Endodermal cell (in vitro differentiated cells): ENCODE results near the gene PPFIA2. TPM values are rescaled to one million over a fixed set of nuclear protein-coding genes. Genes with fewer than 3 reads are reported as not detected.

Experiments
- DNase-seq: peaks from one replicate; pipeline ENCODE4 v3.0.0-alpha.2; 2017
- H3K27ac ChIP-seq: 2 replicates; pipeline ENCODE4 v1.5.1; 2013; ENCODE audit warnings: mild to moderate bottlenecking, low read depth, low read length, moderate library complexity
- H3K27me3 ChIP-seq: 2 replicates; pipeline ENCODE4 v1.6.1; 2013; ENCODE audit warnings: mild to moderate bottlenecking, low read length, moderate library complexity; ENCODE audit not compliant: insufficient read depth, control insufficient read depth, poor library complexity, severe bottlenecking
- H3K36me3 ChIP-seq: 2 replicates; pipeline ENCODE4 v1.7.0; 2013; ENCODE audit warnings: mild to moderate bottlenecking, low read length, moderate library complexity; ENCODE audit not compliant: control insufficient read depth, insufficient read depth
- H3K4me1 ChIP-seq: one replicate; pipeline ENCODE4 v1.7.0; 2013; ENCODE audit warnings: low read length; ENCODE audit not compliant: control insufficient read depth, insufficient read depth
- H3K4me3 ChIP-seq: 2 replicates; pipeline ENCODE4 v1.5.1; 2013; ENCODE audit warnings: mild to moderate bottlenecking, low read length, moderate library complexity
- H3K9ac ChIP-seq: 2 replicates; pipeline ENCODE4 v1.6.1; 2013; ENCODE audit warnings: mild to moderate bottlenecking, low read length, moderate library complexity; ENCODE audit not compliant: poor library complexity, severe bottlenecking; ENCODE audit errors: extremely low read depth
- H3K9me3 ChIP-seq: 2 replicates; pipeline ENCODE4 v1.6.1; 2013; ENCODE audit warnings: mild to moderate bottlenecking, low read length, moderate library complexity; ENCODE audit not compliant: control insufficient read depth
- H3K27ac Mint-ChIP-seq: 2 replicates; pipeline ENCODE4 v1.8.0; 2020; ENCODE audit warnings: mixed read lengths
- H3K27me3 Mint-ChIP-seq: 2 replicates; pipeline ENCODE4 v1.8.0; 2021; ENCODE audit warnings: mild to moderate bottlenecking, mixed read lengths; ENCODE audit not compliant: insufficient read depth
- H3K36me3 Mint-ChIP-seq: 2 replicates; pipeline ENCODE4 v1.8.0; 2020; ENCODE audit warnings: low read depth, mixed read lengths
- H3K4me1 Mint-ChIP-seq: 2 replicates; pipeline ENCODE4 v1.8.0; 2020; ENCODE audit warnings: mixed read lengths
- H3K4me3 Mint-ChIP-seq: 2 replicates; pipeline ENCODE4 v1.8.0; 2020; ENCODE audit warnings: mild to moderate bottlenecking, moderate library complexity, mixed read lengths
- H3K9me3 Mint-ChIP-seq: 2 replicates; pipeline ENCODE4 v1.8.0; 2020; ENCODE audit warnings: mild to moderate bottlenecking, mixed read lengths
- CTCF ChIP-seq: fragments of 200-600 bp; sonication (generic); conservative IDR thresholded peaks from 2 replicates; pipeline ENCODE4 v1.5.0; 2021; ENCODE audit warnings: antibody characterized with exemption, mild to moderate bottlenecking
- WGBS, 2 experiments: methylation state at CpG; one replicate each; pipeline versions ENCODE4 v1.1.5 to v1.1.7; 2013; ENCODE audit warnings: missing lambda C conversion rate in 2 of 2, mixed read lengths in 1 of 2; ENCODE audit not compliant: insufficient coverage in 1 of 2, insufficient read length in 1 of 2; 5-methylcytosine and 5-hydroxymethylcytosine counted together
- total RNA-seq, 2 donors: library from RNA; stranded (reverse); fragmentation: NEBNext Ultra II Directional in 1 of 2; extraction: Animal tissue kit (Norgen Biotek cat#: 25700) in 1 of 2; gene quantifications; 2 replicates in 1 of 2; 3 replicates in 1 of 2; pipeline ENCODE4 v1.2.1, GENCODE V29; 2021

PPFIA2 gene
- total RNA-seq, 2 donors from 2014 or later, result 1.2 TPM; not detected in 1

GRCh38 chr12:81517296-81517695 lies 241.9 kb downstream of the PPFIA2 start:
- DNase-seq, result no peak
- H3K4me3 Mint-ChIP-seq, result no peak overlapping the region
- Histone ChIP-seq H3K9me3 (no peaks in the 10 kb centered on the region), H3K27ac (no peak overlapping the region), H3K36me3 (no peaks in the 10 kb centered on the region), H3K4me3 (no peak overlapping the region), H3K4me1 (no peaks in the 10 kb centered on the region), H3K27me3 (peaks cover 23% of the 10 kb centered on the region), H3K9ac (no peak overlapping the region)
- H3K27ac Mint-ChIP-seq, result no peak overlapping the region
- no peaks in the 10 kb centered on the region for H3K4me1 Mint-ChIP-seq
- peaks cover 5% of the 10 kb centered on the region for H3K27me3 Mint-ChIP-seq
- H3K9me3 Mint-ChIP-seq, result no peaks in the 10 kb centered on the region
- H3K36me3 Mint-ChIP-seq, result no peaks in the 10 kb centered on the region
- 95 to 100% methylated on average over 3 to 6 of the region's 6 CpGs for WGBS, 2 experiments
- no peak for TF ChIP-seq CTCF

- Mint-ChIP-seq H3K36me3 (no peaks in the 10 kb centered on the region), H3K27me3 (peaks cover 2% of the 10 kb centered on the region), H3K4me3 (no peak overlapping the region), H3K4me1 (peaks cover 14% of the 10 kb centered on the region), H3K27ac (no peak overlapping the region), H3K9me3 (peaks cover 3% of the 10 kb centered on the region)
- Histone ChIP-seq H3K9ac (no peak overlapping the region), H3K4me1 (no peaks in the 10 kb centered on the region), H3K9me3 (no peaks in the 10 kb centered on the region), H3K4me3 (no peak overlapping the region), H3K27me3 (peaks cover 23% of the 10 kb centered on the region), H3K27ac (no peak overlapping the region), H3K36me3 (no peaks in the 10 kb centered on the region)
- TF ChIP-seq CTCF, result no peak
- 67% methylated on average over 3 of the region's 3 CpGs; no CpG with 5 or more reads in 1 of the 2 experiments for WGBS, 2 experiments
- no peak for DNase-seq
These were observed 256.0 kb downstream of the PPFIA2 start for GRCh38 chr12:81502912-81503695.

- no peaks in the 10 kb centered on the region for H3K36me3 Mint-ChIP-seq
- H3K4me3 Mint-ChIP-seq, result no peak overlapping the region
- H3K27ac Mint-ChIP-seq, result no peak overlapping the region
- DNase-seq, result no peak
- H3K27me3 Mint-ChIP-seq, result peaks cover 2% of the 10 kb centered on the region
- WGBS, 2 experiments, result 56 to 68% methylated on average over 2 of the region's 2 CpGs
- no peak overlapping the region for H3K4me3 ChIP-seq
- no peak overlapping the region for H3K9ac ChIP-seq
- no peaks in the 10 kb centered on the region for H3K4me1 ChIP-seq
- peaks cover 23% of the 10 kb centered on the region for H3K27me3 ChIP-seq
- no peaks in the 10 kb centered on the region for H3K9me3 ChIP-seq
- H3K36me3 ChIP-seq, result no peaks in the 10 kb centered on the region
- H3K9me3 Mint-ChIP-seq, result peaks cover 3% of the 10 kb centered on the region
- no peak for TF ChIP-seq CTCF
- H3K4me1 Mint-ChIP-seq, result peaks cover 14% of the 10 kb centered on the region
- H3K27ac ChIP-seq, result no peak overlapping the region
These were observed 258.4 kb downstream of the PPFIA2 start for GRCh38 chr12:81500788-81501187.
